Ovary (tissue), 9 donors: ENCODE measurements around the gene DNM2. TPM values are rescaled to one million over a fixed set of nuclear protein-coding genes. Genes with fewer than 3 reads are reported as not detected.

Experiments used
- DNase-seq, 5 donors: peaks; one replicate each; pipeline ENCODE4 v3.0.0-alpha.2; 2019 to 2020
- H3K27ac ChIP-seq, 2 donors: fragments of 200-600 bp; one replicate each; pipeline versions ENCODE4 v1.5.1 to v1.8.0; 2019 to 2022
- H3K27me3 ChIP-seq: fragments of 200-600 bp; one replicate; pipeline ENCODE4 v1.8.0; 2022
- H3K36me3 ChIP-seq: fragments of 200-600 bp; sonication (generic); one replicate; pipeline ENCODE4 v1.5.1; 2019
- H3K4me1 ChIP-seq: one replicate; pipeline ENCODE4 v1.8.1; 2013; ENCODE audit warnings: mild to moderate bottlenecking, moderate library complexity; ENCODE audit not compliant: insufficient read depth
- H3K4me3 ChIP-seq: fragments of 200-600 bp; sonication (generic); one replicate; pipeline ENCODE4 v1.5.1; 2017
- H3K9me3 ChIP-seq, 2 donors: fragments of 200-600 bp in 1 of 2; sonication (generic) in 1 of 2; one replicate each; pipeline versions ENCODE4 v1.5.1 to v1.8.1; 2013 to 2019; ENCODE audit warnings: mild to moderate bottlenecking in 1 of 2, moderate library complexity in 1 of 2
- CTCF ChIP-seq, 3 donors: fragments of 450-650 bp in 2 of 3; fragments of 200-600 bp in 1 of 3; IDR thresholded peaks; one replicate each; pipeline versions ENCODE4 v1.5.1 to v1.8.0; 2016 to 2022; ENCODE audit warnings: antibody characterized with exemption in 3 of 3, mild to moderate bottlenecking in 1 of 3
- EP300 ChIP-seq: sonication (generic); formaldehyde crosslinking; IDR thresholded peaks from one replicate; pipeline ENCODE4 v1.6.1; 2017; ENCODE audit warnings: antibody characterized with exemption
- POLR2A ChIP-seq: fragments of 450-650 bp; IDR thresholded peaks from one replicate; pipeline ENCODE4 v1.6.1; 2017; ENCODE audit warnings: antibody characterized with exemption, mild to moderate bottlenecking, moderate library complexity
- WGBS, 3 donors: extraction: QIAGEN DNeasy Blood & Tissue Kit in 1 of 3; methylation state at CpG; one replicate each; pipeline versions ENCODE4 v1.1.5 to v1.1.7; 2013 to 2017; 5-methylcytosine and 5-hydroxymethylcytosine counted together
- intact Hi-C, 4 donors: fragments of 100-400 bp; cut with DNase I; formaldehyde crosslinking; loops; one replicate each; pipeline versions ENCODE4 v1.11.0 to v1.15.1; 2022 to 2023
- polyA plus RNA-seq, 2 donors: library from polyadenylated mRNA; stranded (reverse); fragments of 200-250 nt in 1 of 2; fragments of 350-450 nt in 1 of 2; fragmentation: Illumina TruSeq in 1 of 2; extraction: RNeasy Lipid Tissue Mini Kit (QIAGEN cat#74804) in 1 of 2; gene quantifications; one replicate each; pipeline ENCODE4 v1.2.3, GENCODE V29; 2013 to 2014
- total RNA-seq, 7 donors: library from RNA; depleted of rRNA in 2 of 7; stranded (reverse); fragments of >200 nt in 2 of 7; fragmentation: NEBNext Ultra II Directional in 3 of 7; extraction: Animal tissue kit (Norgen Biotek cat#: 25700) in 3 of 7; gene quantifications; one replicate each; pipeline versions ENCODE4 v1.1.0 to v1.2.4, GENCODE V29; 2016 to 2023
- donor health status: DM: no; HTN: no; CAD: no; lungs with moderate emphysema.
- donor health status: DM: no; HTN: no; CAD: no.
- donor health status: Bipolar disorder and iron deficiency.
- donor health status: DM: yes; HTN: yes; CAD: no.
- donor health status: DM: no; HTN: no; CAD: no.
- donor health status: DM: yes; HTN: yes; CAD: no.

DNM2 gene
- total and polyA plus RNA-seq, 9 donors, result 51.1 to 121 (median 74.3) TPM

GRCh38 chr19:10694706-10695307 is 23.1 kb upstream of the DNM2 start:
- 32 to 40% (median 38%) methylated on average over 16 of the region's 16 CpGs for WGBS, 3 donors
- TF ChIP-seq CTCF (IDR thresholded peaks at IDR 0.05) (no peak), POLR2A (no peak), EP300 (no peak)
- Histone ChIP-seq H3K27me3 (no peaks in the 10 kb centered on the region), H3K4me3 (no peak overlapping the region), H3K4me1 (peaks cover 6% of the 10 kb centered on the region), H3K27ac (no peak overlapping the region), H3K9me3 (no peaks in the 10 kb centered on the region), H3K36me3 (no peaks in the 10 kb centered on the region)
- intact Hi-C loops, result loop anchor here in 2 of 4 donors (5.0 kb wide), 2 partner anchors 38 to 113 kb away; no protein-coding TSS in a partner anchor
- no peak for DNase-seq

- intact Hi-C loops, result loop anchor here in 1 of 4 donors (5.0 kb wide), 1 partner anchor 38 kb away; no protein-coding TSS in a partner anchor
- WGBS, 3 donors, result 8 to 11% (median 9%) methylated on average over 46 to 59 of the region's 59 CpGs
- H3K4me3 ChIP-seq, result no peak overlapping the region
These were observed 22.2 kb upstream of the DNM2 start for GRCh38 chr19:10695401-10696398.

GRCh38 chr19:10699650-10700335 is 18.1 kb upstream of the DNM2 start:
- Histone ChIP-seq H3K27me3 (no peaks in the 10 kb centered on the region), H3K36me3 (no peaks in the 10 kb centered on the region), H3K4me1 (peaks cover 15% of the 10 kb centered on the region), H3K27ac (no peak overlapping the region), H3K4me3 (no peak overlapping the region), H3K9me3 (no peaks in the 10 kb centered on the region)
- WGBS, 3 donors, result 38 to 46% (median 43%) methylated on average over 15 of the region's 15 CpGs
- intact Hi-C loops, result loop anchor here in 1 of 4 donors (5.0 kb wide), 1 partner anchor 42 kb away; no protein-coding TSS in a partner anchor
- no peak for DNase-seq
- TF ChIP-seq EP300 (no peak), POLR2A (no peak), CTCF (IDR thresholded peaks at IDR 0.05) (no peak)

More at GRCh38 chr19:10695401-10696398, 22.2 kb upstream of the DNM2 start:
- H3K27ac ChIP-seq, result no peak overlapping the region
- H3K9me3 ChIP-seq, result no peaks in the 10 kb centered on the region
- no peak for TF ChIP-seq POLR2A
- no peak for TF ChIP-seq CTCF (IDR thresholded peaks at IDR 0.05)
- no peak for TF ChIP-seq EP300
- no peaks in the 10 kb centered on the region for H3K36me3 ChIP-seq
- H3K4me1 ChIP-seq, result peaks cover 6% of the 10 kb centered on the region
- peak; percentile 87 to 96 (median 89) for DNase-seq
- H3K27me3 ChIP-seq, result no peaks in the 10 kb centered on the region

GRCh38 chr19:10701955-10702525 is 15.8 kb upstream of the DNM2 start:
- intact Hi-C loops, result no loop called here
- Histone ChIP-seq H3K27ac (no peak overlapping the region), H3K36me3 (no peaks in the 10 kb centered on the region), H3K4me3 (peak overlapping the region; percentile 55), H3K4me1 (peaks cover 9% of the 10 kb centered on the region), H3K9me3 (no peaks in the 10 kb centered on the region), H3K27me3 (no peaks in the 10 kb centered on the region)
- no peak for DNase-seq
- TF ChIP-seq CTCF (IDR thresholded peaks at IDR 0.05) (no peak), POLR2A (no peak), EP300 (no peak)
- WGBS, 3 donors, result 6 to 10% (median 7%) methylated on average over 24 of the region's 24 CpGs
